Stimulated activated CD4-positive, alpha-beta T cell treated with anti-CD3 and anti-CD28 coated beads, Interleukin-1b, Interleukin-23, amount 100 ng/mL, for 1 hour (primary cell): ENCODE results near the gene KRTAP5-5.
"Not testable (repeated sequence)": the region's sequence is repeated elsewhere in the genome, so short reads cannot be mapped to it uniquely, and the experiment has no call there.

Experiments used
- DNase-seq, 2 donors: peaks; one replicate each; pipeline ENCODE4 v3.0.0-alpha.2; 2020; ENCODE audit warnings: low read depth in 2 of 2

The KRTAP5-5 gene

DNA sequence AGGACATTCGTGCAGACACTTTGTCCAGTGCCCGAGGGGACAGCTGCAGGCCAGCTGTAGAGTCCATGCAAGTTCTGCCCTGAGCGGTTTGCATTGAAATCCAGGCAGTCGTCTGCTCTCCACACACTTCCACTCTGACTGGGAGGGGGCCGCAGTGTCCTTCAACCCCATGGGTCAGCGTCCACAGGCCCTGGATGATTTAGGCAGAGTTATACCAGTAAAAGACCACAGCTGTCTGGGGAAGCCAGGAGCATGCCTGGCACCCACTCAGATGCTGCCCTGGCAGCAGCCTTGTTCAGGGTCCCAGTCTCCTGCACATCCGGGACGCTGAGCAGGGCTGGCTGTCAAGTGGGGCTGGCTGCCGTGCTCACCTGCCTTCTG, 26.5 kb downstream of the KRTAP5-5 start:
- no peak for DNase-seq

DNA sequence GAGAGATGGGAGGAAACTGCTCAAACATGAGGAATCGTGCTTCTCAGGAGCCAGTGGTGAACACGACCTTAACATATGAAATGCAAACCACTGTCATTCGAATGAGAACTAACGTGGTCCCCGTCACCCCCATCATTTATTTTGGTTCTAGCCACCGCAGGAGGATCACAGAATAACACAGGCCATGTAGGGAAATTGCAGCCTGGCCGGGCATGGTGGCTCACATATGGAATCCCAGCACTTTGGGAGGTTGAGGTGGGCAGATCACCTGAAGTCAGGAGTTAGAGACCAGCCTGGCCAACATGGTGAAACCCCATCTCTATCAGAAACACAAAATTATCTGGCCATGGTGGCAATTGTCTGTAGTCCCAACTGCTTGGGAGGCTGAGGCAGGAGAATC, 27.1 kb downstream of the KRTAP5-5 start:
- DNase-seq = no peak

DNA sequence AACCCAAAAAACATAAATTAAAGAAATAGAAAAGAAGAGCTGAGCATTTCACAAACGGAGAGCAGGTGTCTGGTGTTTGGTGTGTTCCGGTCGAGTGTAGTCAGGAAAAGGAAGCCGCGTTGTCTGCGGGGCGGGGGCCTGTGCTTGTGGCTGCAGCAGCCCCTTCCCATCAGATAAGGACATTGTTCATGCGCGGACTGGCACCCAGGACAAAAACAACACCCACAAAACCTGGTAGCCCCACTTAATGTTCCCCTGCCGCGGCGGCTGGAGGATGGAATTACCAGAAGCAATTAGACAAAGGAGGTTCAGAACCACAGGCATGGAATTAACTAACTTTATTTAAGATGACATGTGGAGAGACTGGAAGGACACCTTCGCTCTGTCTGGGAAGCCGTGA, 29.9 kb downstream of the KRTAP5-5 start:
- no peak for DNase-seq

DNA sequence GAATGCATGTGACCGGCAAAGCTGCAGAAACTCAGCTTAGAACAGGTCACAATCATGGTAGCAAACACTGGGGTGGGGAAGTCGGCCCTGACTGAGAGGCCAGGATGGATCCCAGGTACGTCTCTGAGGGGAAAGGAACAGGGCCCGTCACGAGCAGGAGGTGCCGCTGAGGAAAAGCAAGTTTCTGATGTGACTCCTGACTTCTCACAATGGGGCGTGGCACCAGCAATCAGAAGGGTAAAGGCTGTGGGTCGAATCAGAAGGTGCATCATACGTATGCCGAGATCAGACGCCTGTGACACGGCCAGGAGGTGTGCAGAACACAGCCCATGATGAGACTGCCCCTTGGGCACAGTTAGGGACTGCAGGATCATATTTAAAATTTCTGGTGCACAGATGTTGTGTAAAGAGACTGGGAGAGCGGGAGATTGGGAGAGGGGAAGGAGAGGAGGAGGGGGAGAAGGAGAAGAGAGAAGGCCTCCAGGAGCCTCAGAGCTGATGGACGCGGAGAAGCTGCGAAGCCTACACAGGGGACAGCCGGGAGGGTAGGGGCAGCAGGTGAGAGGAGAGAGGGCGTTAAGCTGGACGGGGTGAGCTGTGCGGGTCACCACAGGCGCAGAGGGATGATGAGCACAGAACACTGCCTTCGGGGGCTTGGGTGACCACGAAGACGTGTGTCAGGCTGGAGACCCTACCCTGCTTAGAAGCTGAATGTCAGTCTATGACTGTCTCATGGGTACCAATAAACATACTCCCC, 30.7 kb downstream of the KRTAP5-5 start:
- DNase-seq = no peak

DNA sequence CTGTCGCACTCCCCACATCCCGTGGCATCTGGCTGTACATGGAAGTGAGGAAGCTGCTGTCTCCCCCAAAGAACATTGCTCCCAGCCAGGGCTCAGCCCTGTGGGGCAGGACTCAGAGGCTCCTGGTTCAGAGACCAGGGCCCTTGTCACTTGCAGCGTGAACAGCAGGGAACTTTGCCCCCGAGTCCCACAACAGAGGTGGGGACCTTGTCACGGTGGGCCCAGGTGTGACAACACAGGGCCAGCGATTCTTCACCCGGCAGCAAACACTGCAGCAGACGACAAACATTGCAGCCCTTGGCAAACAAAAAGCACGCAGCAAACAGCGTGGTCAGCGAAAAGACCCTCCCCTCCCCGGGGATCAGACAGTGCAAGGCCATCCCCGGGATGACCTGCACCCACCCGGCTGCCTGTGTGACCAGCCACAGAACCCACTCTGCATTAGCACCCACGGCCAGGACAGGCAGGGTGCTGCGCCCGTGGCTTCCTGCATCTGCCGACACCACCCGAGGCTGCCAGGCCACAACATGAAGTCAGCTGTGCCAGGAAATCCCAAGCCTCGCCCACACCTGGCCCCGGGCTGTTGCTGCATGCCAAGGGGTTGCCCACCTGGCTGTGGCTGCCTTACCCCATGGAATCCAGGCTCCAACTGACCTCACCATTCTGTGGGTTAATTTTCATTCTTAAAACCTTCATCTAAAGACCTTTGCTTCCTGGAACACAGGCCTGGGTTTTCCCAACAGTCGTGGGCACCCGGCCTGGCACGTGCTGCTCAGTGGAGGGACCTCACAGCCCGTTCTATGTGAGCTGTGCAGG, 32.1 kb downstream of the KRTAP5-5 start:
- not testable (repeated sequence) for DNase-seq

DNA sequence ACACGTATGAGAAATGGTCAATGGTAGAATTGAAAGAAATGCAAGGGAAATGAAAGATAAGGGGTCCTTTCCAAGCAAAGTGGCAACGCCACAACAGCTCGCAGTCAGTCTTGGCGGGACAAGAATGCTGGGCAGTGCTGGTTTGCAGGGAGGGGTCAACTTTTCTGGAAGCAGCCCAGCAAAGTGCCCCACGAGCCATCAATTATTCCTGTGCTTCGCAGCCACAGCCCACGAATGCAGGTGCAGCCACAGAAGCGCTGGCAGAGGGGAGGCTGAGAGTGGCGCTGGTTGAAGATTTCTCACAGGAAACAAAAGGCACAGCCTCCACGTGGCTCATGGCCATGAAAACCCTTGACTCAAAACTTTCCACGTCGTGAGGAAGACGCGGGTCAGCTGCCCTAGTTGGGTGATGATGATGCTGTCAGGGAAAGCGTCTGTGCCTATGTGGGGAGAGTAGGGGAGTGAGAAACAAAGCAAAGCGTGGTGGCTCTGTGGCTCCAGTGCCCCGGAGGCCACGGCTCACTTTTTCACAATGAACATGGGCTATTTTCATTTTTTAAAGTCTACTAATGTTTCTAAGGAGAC, 33.2 kb downstream of the KRTAP5-5 start:
- DNase-seq = not testable (repeated sequence)

DNA sequence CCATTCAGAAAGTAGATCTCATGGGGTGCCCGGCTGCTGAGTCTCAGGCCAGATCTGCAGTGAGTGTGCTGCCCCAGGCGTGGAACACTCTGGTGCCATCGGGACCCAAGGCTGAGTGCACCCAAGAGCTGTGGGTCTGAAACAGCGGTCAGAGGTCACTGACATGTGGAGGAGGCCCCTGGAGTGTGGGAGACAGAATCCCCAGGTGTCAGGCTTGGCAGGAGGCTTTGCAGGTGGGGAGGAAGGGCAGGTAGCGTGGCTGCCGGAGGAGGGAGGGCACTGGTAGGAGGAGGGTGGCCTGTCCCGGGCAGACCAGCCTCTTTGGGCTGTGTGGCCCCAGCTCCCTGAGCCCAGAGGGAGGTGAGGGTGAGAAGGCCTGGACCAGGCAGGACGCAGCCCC, 35.7 kb downstream of the KRTAP5-5 start:
- no peak for DNase-seq

DNA sequence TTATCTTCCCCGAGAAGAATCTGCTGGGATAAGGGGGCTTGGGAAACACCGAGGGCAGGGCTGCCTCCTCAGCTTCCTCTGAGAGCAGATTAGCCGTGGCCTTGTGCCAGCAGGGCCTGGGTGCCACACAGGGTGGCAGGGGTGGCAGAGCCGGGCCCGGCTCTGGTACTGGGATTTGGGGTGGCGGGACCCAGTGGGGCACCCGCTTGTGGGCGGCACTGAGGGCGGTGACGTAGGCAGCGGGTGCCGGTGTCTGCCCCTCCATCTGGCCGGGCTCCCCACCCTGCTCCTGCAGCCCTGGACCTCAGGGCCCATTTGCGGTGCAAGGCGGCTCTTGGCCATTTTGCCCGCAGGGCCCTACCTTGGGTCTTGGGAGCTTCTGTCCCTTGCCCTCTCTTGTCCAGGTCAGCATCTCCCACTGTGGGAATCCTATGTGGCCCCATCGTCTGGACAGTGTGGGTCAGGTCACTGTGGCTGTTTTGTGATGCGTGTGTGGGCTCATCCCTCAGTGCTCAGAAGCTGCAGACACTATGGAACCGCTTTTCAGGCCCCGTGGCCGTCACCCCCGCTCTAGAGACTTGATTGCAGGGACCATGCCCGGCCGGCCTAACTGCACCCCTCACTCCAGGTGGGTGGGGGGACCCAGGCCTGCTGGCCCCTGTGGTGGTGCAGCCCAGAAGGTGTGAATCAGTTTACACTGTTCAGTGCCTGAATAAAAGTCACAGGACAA, 37.7 kb downstream of the KRTAP5-5 start:
- no peak for DNase-seq

DNA sequence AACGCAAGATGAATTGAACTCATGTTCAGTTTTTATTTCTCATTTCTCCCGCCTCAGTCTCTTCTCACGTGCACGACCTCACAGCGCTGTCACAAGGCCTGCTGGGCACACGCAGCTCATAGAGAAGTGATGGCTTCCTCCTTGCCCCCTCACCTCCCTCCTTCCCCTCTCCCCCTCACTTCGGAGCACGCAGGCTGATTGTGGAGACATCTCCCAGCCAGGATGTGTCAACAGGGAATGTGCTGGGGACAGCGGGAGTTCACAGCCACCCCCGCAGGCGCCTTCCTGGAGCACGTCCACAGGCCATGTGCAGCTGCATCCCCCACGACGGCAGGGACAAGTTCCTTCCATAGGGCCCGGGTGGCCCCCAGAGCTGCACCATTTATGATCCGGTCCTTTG, 38.3 kb downstream of the KRTAP5-5 start:
- DNase-seq = no peak

DNA sequence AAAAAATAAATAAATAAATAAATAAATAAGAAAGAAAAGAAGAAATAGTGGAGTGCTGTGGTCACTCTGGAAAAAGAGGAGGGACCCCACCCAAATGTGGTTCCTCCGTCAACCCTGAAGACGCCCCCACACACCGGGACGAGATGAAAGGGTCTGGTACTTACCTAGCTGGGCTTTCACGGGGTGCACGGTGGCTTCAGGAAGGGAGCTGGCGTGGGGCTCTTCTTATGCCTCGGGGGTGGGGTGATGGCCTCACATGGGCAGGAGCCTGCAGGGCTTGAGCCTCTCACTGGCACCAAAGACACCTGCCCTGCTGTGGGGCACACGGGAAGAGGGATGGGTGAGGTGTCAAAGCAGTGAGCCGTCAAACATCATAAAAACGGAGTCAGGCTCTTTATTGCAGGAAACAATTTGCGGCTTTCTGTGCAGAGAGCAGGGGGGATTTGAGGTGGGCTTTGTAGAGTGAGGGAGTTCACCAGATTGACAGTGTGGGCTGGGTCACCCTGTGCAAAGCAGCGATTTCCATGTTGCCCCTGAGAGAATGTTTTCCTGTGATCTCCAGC, 39.4 kb downstream of the KRTAP5-5 start:
- DNase-seq = no peak

DNA sequence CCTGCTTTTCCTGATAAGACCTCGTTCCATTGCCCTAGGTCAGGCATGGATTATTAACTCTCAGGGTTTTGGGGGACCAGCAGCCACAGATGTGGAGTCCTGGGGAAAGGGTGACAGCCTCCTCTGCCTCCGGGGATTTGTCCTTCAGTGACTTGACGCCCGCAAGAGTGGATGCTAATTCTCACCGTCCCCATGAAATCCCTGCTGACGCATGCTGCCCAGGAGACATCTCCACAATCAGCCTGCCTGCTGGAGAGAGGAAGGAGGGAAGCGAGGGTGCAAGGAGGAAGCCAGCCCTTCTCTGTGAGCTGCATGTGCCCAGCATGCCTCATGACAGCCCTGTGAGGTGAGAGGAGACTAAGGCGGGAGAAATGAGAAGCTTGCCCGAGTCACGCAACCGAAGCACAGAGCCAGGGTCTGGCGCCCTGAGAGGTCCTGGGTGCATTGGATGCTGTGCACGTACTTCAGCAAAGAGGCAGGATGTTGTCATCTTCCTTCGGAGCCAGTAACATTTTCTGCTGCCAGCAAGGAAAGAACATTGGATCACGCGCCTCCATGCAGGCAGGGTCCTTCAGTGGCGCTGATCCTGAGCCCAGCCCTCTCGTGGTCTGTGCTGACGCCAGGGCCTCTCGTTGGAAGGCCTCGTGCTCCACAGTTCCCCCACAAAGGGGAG, 40.1 kb downstream of the KRTAP5-5 start:
- no peak for DNase-seq

DNA sequence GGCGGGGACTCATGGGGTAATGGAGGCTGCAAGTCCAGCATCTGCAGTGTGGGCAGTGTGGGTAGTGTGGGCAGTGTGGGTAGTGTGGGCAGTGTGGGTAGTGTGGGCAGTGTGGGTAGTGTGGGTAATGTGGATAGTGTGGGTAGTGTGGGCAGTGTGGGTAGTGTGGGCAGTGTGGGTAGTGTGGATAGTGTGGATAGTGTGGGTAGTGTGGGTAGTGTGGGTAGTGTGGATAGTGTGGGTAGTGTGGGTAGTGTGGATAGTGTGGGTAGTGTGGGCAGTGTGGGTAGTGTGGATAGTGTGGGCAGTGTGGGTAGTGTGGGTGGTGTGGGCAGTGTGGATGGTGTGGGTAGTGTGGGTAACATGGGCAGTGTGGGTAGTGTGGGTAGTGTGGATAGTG, 40.9 kb downstream of the KRTAP5-5 start:
- not testable (repeated sequence) for DNase-seq

DNA sequence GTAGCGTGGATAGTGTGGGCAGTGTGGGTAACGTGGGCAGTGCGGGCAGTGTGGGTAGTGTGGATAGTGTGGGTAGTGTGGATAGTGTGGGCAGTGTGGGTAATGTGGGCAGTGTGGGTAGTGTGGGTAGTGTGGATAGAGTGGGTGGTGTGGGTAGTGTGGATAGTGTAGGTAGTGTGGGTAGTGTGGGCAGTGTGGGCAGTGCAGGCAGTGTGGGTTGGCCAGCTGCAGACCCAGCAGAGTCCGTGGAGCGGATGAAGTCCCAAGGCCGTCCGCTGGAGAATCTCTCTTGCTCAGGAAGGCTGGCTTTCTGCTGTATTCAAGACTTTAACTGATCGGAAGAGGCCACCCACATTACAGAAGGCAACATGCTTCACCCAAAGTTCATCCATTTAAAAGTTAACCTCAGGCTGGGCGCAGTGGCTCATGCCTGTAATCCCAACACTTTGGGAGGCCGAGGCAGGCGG, 41.4 kb downstream of the KRTAP5-5 start:
- DNase-seq = no peak

DNA sequence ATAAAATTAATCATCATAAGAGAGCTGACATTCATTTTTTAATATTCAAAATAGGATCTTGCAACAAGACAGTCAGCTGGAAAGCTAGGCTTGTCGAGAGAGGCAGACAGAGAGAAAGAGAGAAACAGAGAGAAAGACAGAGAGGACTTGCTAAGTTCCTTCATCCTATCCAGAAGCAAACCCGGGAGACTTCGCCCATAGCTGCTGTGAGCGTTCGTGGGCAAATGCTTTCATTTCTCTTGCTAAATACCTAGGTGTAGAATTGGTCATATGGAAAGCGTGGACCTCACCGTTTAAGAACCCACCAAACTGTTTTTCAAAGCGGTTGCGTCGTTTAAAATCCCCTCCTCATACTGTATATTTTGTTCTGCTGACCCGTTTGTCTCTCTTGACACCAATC, 42.1 kb downstream of the KRTAP5-5 start:
- no peak for DNase-seq

DNA sequence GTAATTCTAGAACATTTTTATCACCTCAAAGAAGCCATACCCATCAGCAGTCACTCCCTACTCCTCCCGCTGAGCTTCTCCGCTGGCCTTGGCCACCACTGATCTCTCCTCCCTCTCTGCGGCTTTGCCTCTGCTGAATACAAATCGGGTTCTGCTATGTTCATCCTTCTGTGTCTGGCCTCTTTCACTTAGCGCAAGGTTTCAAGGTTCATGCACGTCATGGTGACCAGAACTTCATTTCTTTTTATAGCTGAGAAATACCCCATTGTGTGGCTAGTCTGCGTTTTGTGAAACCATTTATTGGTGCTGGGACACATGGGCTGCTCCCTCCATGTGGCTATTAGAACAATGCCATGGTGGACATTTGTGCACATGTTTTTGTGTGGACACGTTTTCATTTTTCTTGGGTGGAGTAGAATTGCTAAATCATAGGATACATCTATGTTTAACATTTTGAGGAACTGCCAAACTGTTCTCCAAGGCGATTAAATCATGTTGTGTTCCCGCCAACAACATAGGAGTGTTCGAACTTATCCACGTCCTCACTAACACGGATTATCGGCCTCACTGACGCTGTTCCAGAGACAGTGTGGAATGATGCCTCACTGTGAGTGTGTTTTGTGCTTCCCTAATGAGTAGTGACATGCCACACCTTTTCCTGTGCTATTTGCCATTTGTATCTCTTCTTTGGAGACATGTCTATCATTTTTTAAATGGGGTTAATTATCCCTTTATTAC, 43.2 kb downstream of the KRTAP5-5 start:
- no peak for DNase-seq

DNA sequence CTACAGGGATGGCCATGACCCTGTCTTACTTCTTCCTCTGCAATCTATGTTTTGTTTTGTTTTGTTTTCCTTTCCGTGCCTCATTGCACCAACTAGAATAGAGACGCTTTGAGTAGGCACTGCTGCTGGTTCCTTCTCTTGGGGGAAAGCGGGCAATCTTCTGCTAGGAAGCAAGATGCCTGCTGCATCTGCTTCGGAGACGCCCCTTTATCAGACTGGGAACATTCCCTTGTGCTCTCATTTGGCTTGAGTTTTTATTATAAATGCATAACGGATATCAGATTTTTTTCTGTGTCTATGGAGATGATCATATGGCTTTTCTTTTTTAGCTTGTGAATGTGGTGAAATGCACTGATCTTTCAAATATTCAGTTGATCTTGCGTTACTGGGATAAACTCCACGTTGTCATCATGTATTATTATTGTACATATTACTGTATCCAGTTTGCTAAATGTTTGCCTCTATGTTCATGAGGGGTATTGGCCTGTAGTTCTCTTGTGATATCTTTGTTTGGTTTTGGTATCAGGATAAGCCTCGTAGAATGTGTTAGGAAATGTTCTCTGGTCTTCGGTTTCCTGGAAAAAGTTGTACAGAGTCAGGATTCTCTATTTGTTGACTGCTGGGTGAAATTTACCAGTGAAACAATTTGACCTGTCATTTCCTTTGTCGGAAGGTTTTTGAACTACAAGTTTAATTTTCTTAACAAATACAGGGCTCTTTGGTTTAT, 44.0 kb downstream of the KRTAP5-5 start:
- no peak for DNase-seq

DNA sequence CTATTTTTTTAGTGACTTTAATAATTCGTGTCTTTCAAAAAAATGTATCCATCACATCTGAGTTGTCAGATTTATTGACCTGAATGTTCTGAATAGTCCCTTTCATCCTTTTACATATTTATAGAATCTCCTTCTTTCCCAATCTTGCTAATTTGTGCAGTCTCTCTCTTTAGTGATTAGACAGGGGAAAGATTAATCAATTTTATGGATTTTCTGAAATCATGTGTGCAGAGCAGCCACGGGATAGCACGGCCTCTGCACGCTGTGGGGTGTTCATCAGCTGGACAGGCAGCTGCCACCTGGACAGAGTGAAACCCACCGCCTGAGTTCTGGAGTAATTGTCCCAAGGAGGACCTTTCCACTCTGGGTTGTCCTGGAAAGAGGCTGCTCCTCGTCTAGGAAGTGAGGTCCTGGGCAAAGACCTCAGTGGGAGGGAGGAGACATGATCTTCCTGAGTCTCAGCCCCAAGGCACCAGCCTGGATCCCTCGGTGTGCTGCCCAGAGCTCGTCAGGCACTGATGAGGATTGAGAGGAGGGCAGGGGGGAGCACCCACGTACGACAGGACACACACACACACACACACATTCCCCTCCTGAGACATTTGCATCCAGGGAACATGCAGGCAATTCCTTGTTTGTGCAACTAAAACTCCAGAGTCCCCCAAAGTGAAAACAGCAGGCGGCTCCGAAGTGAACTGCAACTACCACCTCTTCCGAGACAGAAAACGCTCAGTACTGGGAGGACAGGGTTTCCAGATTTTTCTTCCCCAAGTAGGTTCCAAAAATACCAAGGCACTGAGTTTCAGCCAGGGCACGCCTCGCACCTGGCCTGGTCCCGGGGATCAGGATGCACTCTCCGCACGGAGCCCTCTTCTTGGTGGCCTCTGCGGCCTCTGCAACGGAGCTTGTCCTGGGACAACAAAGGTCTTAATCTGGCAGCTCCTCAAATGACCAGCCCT, 44.9 kb downstream of the KRTAP5-5 start:
- DNase-seq = no peak

DNA sequence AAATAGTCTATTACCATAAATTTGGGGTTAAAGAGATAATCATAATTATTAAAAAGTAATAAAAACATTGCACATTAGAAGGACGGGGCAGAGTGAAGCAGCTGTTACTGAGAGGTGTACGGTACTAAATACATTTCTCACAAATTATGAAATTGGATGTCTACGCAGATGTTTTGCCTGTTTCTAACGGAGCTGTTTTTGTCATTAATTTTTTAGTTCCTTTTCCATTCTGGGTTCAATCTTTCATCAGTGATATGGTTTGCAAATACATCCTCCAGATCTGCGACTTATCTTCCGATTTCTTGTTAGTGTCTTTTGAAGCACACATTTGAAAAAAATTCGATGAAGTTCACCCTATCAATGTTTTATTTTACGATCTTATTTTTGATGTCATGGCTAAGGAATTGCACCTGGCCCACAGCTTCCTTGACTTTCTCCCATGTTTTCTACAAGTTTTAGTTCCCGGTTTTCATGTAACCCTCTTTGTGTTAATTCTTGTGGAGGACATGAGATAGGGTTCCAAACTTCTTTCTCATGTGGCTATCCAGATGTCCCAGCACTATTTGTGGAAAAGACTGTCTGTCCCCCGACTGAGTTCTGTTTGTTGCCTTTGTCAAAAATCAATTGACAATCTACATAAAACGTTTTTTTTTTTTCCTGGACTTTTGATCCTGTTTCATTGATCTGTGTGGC, 46.1 kb downstream of the KRTAP5-5 start:
- DNase-seq = no peak
